Ishikawa (cell line): ENCODE data around the gene NEGR1.

ENCODE experiments used
- CEBPB ChIP-seq: IDR thresholded peaks from 2 replicates; pipeline ENCODE4 v1.6.1; 2012
- CREB1 ChIP-seq: IDR thresholded peaks from 2 replicates; pipeline ENCODE4 v1.6.1; 2012; ENCODE audit warnings: low read depth
- EGR1 ChIP-seq: IDR thresholded peaks from 2 replicates; pipeline ENCODE4 v1.6.1; 2012
- EP300 ChIP-seq: IDR thresholded peaks from 2 replicates; pipeline ENCODE4 v1.6.1; 2012; ENCODE audit warnings: borderline replicate concordance
- FOXM1 ChIP-seq: IDR thresholded peaks from 2 replicates; pipeline ENCODE4 v1.6.1; 2012; ENCODE audit warnings: low read depth, borderline replicate concordance
- MAX ChIP-seq: IDR thresholded peaks from 2 replicates; pipeline ENCODE4 v1.6.1; 2012
- NFIC ChIP-seq: IDR thresholded peaks from 2 replicates; pipeline ENCODE4 v1.6.1; 2012
- RAD21 ChIP-seq: IDR thresholded peaks from 2 replicates; pipeline ENCODE4 v1.6.1; 2012; ENCODE audit warnings: low read depth
- TAF1 ChIP-seq: IDR thresholded peaks from 2 replicates; pipeline ENCODE4 v1.6.1; 2012; ENCODE audit warnings: low read depth, mild to moderate bottlenecking
- TCF12 ChIP-seq: IDR thresholded peaks from 2 replicates; pipeline ENCODE4 v1.6.1; 2012; ENCODE audit warnings: low read depth
- TEAD4 ChIP-seq: IDR thresholded peaks from 2 replicates; pipeline ENCODE4 v1.6.1; 2012
- USF1 ChIP-seq: IDR thresholded peaks from 2 replicates; pipeline ENCODE4 v1.6.1; 2012
- YY1 ChIP-seq: IDR thresholded peaks from 2 replicates; pipeline ENCODE4 v1.6.1; 2012; ENCODE audit warnings: low read depth
- ZBTB7A ChIP-seq: IDR thresholded peaks from 2 replicates; pipeline ENCODE4 v1.6.1; 2012; ENCODE audit warnings: low read depth
- TF ChIP-seq, protein P1 (sequence below): IDR thresholded peaks from 2 replicates; pipeline ENCODE4 v1.6.1; 2012; ENCODE audit warnings: low read depth, mild to moderate bottlenecking

The NEGR1 gene

DNA sequence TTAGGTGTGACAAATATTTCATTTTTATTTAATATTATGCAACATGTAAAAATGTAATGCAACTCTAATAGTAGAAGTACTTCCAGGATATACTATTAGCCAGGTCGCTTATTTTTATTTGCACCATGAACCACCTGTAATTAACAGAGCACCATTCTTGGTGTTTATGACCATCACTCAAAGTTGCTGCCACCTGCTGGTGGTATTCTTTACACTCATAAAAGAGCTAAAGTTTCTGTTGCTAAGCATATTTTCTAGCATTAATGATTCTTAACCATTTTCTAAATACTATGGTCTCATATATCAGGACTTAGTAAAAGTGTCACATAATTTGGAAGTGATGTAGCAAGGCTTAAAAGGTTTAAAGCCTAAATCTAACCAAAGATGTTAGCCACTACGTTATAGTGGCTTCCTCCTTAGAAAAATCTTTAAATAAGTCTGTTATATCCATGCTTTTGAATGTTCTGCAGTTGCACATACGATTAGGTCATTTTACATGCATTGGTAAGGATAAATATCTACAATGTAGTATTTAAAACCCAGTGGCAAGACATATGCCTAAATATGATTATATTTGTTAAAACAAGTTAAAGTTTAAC, 244.5 kb downstream of the NEGR1 start:
- peak; percentile 43 for TF ChIP-seq RAD21
- TF ChIP-seq TEAD4 = no peak

DNA sequence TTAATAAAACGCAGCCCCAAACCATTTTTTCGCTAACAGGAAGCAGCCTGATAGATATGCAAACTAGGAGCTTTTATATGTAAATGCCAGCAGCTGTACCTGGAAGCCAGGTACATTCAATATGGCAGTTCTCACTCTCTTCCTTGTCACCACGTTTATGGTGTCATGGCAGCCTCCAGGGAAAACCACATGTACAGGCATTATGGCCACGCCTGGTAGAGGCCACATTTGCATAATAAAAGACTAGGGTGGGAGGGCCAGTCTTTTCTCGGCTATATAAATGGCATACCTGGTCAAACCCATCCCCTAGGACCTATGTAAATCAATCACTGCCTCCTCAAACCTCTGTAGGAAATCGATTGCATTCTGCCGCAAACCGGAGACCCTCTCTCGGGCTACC, 247.5 kb downstream of the NEGR1 start:
- TF ChIP-seq USF1 (no peak), RAD21 (no peak), CEBPB (no peak), EP300 (no peak), MAX (no peak)

- TF ChIP-seq, protein P1, sequence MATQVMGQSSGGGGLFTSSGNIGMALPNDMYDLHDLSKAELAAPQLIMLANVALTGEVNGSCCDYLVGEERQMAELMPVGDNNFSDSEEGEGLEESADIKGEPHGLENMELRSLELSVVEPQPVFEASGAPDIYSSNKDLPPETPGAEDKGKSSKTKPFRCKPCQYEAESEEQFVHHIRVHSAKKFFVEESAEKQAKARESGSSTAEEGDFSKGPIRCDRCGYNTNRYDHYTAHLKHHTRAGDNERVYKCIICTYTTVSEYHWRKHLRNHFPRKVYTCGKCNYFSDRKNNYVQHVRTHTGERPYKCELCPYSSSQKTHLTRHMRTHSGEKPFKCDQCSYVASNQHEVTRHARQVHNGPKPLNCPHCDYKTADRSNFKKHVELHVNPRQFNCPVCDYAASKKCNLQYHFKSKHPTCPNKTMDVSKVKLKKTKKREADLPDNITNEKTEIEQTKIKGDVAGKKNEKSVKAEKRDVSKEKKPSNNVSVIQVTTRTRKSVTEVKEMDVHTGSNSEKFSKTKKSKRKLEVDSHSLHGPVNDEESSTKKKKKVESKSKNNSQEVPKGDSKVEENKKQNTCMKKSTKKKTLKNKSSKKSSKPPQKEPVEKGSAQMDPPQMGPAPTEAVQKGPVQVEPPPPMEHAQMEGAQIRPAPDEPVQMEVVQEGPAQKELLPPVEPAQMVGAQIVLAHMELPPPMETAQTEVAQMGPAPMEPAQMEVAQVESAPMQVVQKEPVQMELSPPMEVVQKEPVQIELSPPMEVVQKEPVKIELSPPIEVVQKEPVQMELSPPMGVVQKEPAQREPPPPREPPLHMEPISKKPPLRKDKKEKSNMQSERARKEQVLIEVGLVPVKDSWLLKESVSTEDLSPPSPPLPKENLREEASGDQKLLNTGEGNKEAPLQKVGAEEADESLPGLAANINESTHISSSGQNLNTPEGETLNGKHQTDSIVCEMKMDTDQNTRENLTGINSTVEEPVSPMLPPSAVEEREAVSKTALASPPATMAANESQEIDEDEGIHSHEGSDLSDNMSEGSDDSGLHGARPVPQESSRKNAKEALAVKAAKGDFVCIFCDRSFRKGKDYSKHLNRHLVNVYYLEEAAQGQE = no peak
- no peak for TF ChIP-seq FOXM1
- no peak for TF ChIP-seq MAX
- no peak for TF ChIP-seq TEAD4
- no peak for TF ChIP-seq EP300
- TF ChIP-seq USF1 = no peak
- no peak for TF ChIP-seq CREB1
- TF ChIP-seq EGR1 = no peak
- TF ChIP-seq TCF12 = no peak
- TF ChIP-seq YY1 = no peak
- TF ChIP-seq CEBPB = no peak
- no peak for TF ChIP-seq ZBTB7A
- no peak for TF ChIP-seq TAF1
- TF ChIP-seq RAD21 = no peak
- TF ChIP-seq NFIC = no peak
Measured at GRCh38 chr1:72023063-72023930, 259.0 kb downstream of the NEGR1 start.

DNA sequence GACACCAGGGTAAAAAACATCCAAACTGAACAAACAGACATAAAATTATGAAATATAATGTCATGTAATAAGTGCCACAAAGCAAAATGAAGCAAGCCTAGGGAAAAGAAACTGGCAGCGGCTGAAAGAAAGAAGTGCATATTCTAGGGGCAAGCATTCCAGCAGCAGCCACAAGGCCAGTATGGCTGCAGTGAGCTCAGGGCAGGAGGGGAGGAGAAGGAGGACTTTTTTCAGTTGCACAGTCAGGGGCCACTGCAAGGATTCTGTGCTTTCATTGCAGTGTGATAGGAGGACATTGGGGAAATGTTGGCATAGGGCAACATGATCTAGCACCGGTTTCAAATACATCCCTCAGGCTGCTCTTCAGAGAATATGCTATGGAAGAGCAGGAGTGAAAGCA, 263.8 kb downstream of the NEGR1 start:
- no peak for TF ChIP-seq CEBPB
- TF ChIP-seq CREB1 = no peak
- TF ChIP-seq USF1 = no peak
- TF ChIP-seq TAF1 = no peak
- TF ChIP-seq FOXM1 = no peak

DNA sequence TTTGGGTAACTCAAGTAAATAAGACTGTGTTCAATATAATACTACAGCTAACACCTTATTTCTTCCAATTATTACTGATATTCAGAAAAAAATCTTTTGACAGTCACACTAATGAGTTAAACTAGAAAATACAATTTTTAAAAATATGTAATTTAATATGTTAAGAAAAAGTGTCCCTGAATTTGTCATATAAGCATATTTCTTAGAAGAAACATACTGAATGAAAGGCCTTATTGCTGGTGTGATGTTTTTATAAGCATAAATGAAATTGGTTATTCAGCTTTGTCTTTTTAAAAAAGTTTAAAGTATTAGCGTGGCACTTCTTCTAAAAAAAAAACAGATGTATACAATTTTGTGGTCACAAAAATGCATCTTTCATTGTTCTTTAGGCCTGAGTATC, 267.3 kb downstream of the NEGR1 start:
- no peak for TF ChIP-seq TEAD4
- TF ChIP-seq ZBTB7A = no peak
- TF ChIP-seq CEBPB = no peak
- TF ChIP-seq TAF1 = no peak
- no peak for TF ChIP-seq NFIC

DNA sequence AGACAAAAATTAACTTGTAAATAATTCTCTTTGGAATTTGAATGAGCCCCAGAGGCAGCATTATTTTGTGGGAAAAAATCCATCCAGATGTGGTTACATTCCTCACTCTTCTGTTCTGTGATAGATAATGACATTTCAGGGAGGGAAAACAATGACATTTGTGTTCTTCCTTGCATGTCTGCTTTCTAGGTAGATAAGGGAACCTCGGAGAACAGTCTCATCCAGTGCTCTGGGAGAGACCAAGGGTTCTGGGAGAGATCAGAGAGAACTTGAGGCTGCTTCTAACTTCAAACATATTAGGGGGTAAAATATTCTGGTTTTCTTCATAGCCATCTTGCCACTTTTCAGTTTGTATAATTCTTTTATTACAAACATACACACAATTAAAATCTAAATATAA, 269.2 kb downstream of the NEGR1 start:
- TF ChIP-seq CEBPB (no peak), YY1 (no peak), MAX (no peak), ZBTB7A (no peak), TEAD4 (no peak), TCF12 (no peak), RAD21 (no peak), CREB1 (no peak), EP300 (no peak)
- TF ChIP-seq, protein P1 = no peak
